OCI-LY7 (cell line): ENCODE measurements around the gene DDX11.

ENCODE experiments used
- CTCF ChIP-seq: fragments of 200-600 bp; sonication (generic); conservative IDR thresholded peaks from 2 replicates; pipeline ENCODE4 v1.5.1; 2014; ENCODE audit warnings: mild to moderate bottlenecking, antibody characterized with exemption, low read length, moderate library complexity, mixed read lengths
- EZH2phosphoT487 ChIP-seq: fragments of 200-600 bp; sonication (generic); IDR thresholded peaks from 2 replicates; pipeline ENCODE4 v1.6.1; 2018; ENCODE audit warnings: low read depth, borderline replicate concordance, mild to moderate bottlenecking, mixed run types, antibody characterized with exemption, low read length, moderate library complexity, mixed read lengths

- no peak for TF ChIP-seq CTCF
- no peak for TF ChIP-seq EZH2phosphoT487
Measured at GRCh38 chr12:31120392-31121008, 46.8 kb downstream of the DDX11 start.
